DOHH2 (cell line): ENCODE data around the gene TERB2.
"Not testable (repeated sequence)": the region's sequence is repeated elsewhere in the genome, so short reads cannot be mapped to it uniquely, and the experiment has no call there.

Source experiments
- EZH2phosphoT487 ChIP-seq: fragments of 200-600 bp; sonication (generic); IDR thresholded peaks from 2 replicates; pipeline ENCODE4 v1.6.1; 2017; ENCODE audit warnings: borderline replicate concordance, mild to moderate bottlenecking, antibody characterized with exemption, low read length, moderate library complexity, mixed read lengths
- TF ChIP-seq, protein P1 (sequence below): fragments of 200-600 bp; sonication (generic); IDR thresholded peaks from one replicate; pipeline ENCODE4 v1.5.1; 2014; ENCODE audit warnings: antibody characterized with exemption, mild to moderate bottlenecking, low read depth, low read length; ENCODE audit not compliant: poor library complexity, severe bottlenecking

DNA sequence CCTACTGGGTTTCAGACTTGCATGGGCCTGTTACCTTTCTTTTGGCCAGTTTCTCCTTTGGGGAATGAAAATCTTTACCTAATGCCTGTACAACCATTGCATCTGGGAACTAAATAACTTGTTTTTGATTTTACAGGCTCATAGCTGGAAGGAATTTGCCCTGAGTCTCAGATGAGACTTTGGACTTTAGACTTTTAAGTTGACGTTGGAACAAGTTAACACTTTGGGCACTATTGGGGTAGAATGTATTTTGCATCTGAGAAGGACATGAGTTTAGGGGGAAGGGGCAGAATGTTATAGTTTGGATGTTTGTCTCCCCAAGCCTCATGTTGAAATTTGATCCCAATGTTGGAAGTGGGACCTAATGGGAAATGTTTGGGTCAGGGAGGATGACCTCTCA, 44.7 kb downstream of the TERB2 start:
- TF ChIP-seq, protein P1, sequence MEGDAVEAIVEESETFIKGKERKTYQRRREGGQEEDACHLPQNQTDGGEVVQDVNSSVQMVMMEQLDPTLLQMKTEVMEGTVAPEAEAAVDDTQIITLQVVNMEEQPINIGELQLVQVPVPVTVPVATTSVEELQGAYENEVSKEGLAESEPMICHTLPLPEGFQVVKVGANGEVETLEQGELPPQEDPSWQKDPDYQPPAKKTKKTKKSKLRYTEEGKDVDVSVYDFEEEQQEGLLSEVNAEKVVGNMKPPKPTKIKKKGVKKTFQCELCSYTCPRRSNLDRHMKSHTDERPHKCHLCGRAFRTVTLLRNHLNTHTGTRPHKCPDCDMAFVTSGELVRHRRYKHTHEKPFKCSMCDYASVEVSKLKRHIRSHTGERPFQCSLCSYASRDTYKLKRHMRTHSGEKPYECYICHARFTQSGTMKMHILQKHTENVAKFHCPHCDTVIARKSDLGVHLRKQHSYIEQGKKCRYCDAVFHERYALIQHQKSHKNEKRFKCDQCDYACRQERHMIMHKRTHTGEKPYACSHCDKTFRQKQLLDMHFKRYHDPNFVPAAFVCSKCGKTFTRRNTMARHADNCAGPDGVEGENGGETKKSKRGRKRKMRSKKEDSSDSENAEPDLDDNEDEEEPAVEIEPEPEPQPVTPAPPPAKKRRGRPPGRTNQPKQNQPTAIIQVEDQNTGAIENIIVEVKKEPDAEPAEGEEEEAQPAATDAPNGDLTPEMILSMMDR: not testable (repeated sequence)
- TF ChIP-seq EZH2phosphoT487: not testable (repeated sequence)
